ENCODE data around the gene IRF3.
"Not testable (repeated sequence)": the region's sequence is repeated elsewhere in the genome, so short reads cannot be mapped to it uniquely, and the experiment has no call there.

Gene IRF3

GRCh38 chr19:49617860-49618259 lies 47.8 kb downstream of the IRF3 start:
- not testable (repeated sequence) for DNase-seq (ENCODE audit: low read depth)

- DNase-seq (ENCODE audit: low read depth): no peak
These were observed 48.7 kb downstream of the IRF3 start for GRCh38 chr19:49616945-49617344.

GRCh38 chr19:49616532-49616931 lies 49.1 kb downstream of the IRF3 start:
- no peak for DNase-seq (ENCODE audit: low read depth)

- no peak for DNase-seq (ENCODE audit: low read depth)
These were observed 49.8 kb downstream of the IRF3 start for GRCh38 chr19:49615861-49616260.

- DNase-seq (ENCODE audit: low read depth): no peak
These were observed 51.4 kb downstream of the IRF3 start for GRCh38 chr19:49614096-49614833.

- no peak for DNase-seq (ENCODE audit: low read depth)
These were observed 52.3 kb downstream of the IRF3 start for GRCh38 chr19:49613374-49613773.

All from stimulated activated CD8-positive, alpha-beta memory T cell treated with anti-CD3 and anti-CD28 coated beads, Interleukin-7, amount 100 ng/mL, for 24 hours (primary cell).